Esophagus muscularis mucosa (tissue), 4 donors: ENCODE results near the gene TMCC1. TPM values are rescaled to one million over a fixed set of nuclear protein-coding genes. Genes with fewer than 3 reads are reported as not detected.

ENCODE experiments used
- DNase-seq: peaks from one replicate; pipeline ENCODE4 v3.0.0-alpha.2; 2017; ENCODE audit errors: extremely low spot score
- H3K27ac ChIP-seq, 4 donors: fragments of 200-600 bp; sonication (generic); replicated peaks in 1 of 4; 1 replicate in 3 of 4; 2 replicates in 1 of 4; pipeline ENCODE4 v1.5.1; 2016 to 2019; ENCODE audit warnings: mild to moderate bottlenecking in 1 of 4
- H3K27me3 ChIP-seq, 4 donors: fragments of 200-600 bp; sonication (generic); one replicate each; pipeline versions ENCODE4 v1.5.1 to v1.6.0; 2016 to 2019
- H3K36me3 ChIP-seq, 4 donors: fragments of 200-600 bp; sonication (generic); one replicate each; pipeline ENCODE4 v1.5.1; 2016 to 2019
- H3K4me1 ChIP-seq, 4 donors: fragments of 200-600 bp; sonication (generic); one replicate each; pipeline ENCODE4 v1.5.1; 2016 to 2019
- H3K4me3 ChIP-seq, 4 donors: fragments of 200-600 bp; sonication (generic); 1 replicate in 2 of 4; 2 replicates in 2 of 4; pipeline ENCODE4 v1.5.1; 2016 to 2019; ENCODE audit warnings: mild to moderate bottlenecking in 4 of 4, moderate library complexity in 1 of 4
- H3K9me3 ChIP-seq, 4 donors: fragments of 200-600 bp; sonication (generic); 1 replicate in 3 of 4; 2 replicates in 1 of 4; pipeline ENCODE4 v1.5.1; 2016 to 2019
- EP300 ChIP-seq: sonication (generic); formaldehyde crosslinking; IDR thresholded peaks from one replicate; pipeline ENCODE4 v1.6.1; 2017; ENCODE audit warnings: antibody characterized with exemption
- POLR2A ChIP-seq: fragments of 450-650 bp; IDR thresholded peaks from one replicate; pipeline ENCODE4 v1.6.1; 2017; ENCODE audit warnings: antibody characterized with exemption, moderate library complexity, mild to moderate bottlenecking, low read depth
- POLR2AphosphoS5 ChIP-seq, 2 donors: sonication (generic); formaldehyde crosslinking; IDR thresholded peaks; one replicate each; pipeline ENCODE4 v1.6.1; 2017; ENCODE audit warnings: antibody characterized with exemption in 2 of 2
- WGBS: methylation state at CpG from one replicate; pipeline ENCODE4 v1.1.5; 2018; 5-methylcytosine and 5-hydroxymethylcytosine counted together
- intact Hi-C: fragments of 100-400 bp; cut with DNase I; formaldehyde crosslinking; loops from one replicate; pipeline ENCODE4 v1.15.1; 2023
- total RNA-seq, 4 donors: library from RNA; depleted of rRNA; stranded (reverse); fragments of >200 nt; gene quantifications; one replicate each; pipeline versions ENCODE4 v1.1.0 to v1.2.1, GENCODE V29; 2016
- TF ChIP-seq, protein P1 (sequence below), 3 experiments: fragments of 200-600 bp in 2 of 3; fragments of 450-650 bp in 1 of 3; sonication (generic) in 2 of 3; IDR thresholded peaks; one replicate each; pipeline ENCODE4 v1.5.1; 2017 to 2019; ENCODE audit warnings: antibody characterized with exemption in 3 of 3, mild to moderate bottlenecking in 2 of 3, moderate library complexity in 1 of 3

TMCC1 gene
- total RNA-seq, 4 donors from 2014 or later = 24.5 to 36.2 (median 28.9) TPM

GRCh38 chr3:129657261-129658046, 236.1 kb downstream of the TMCC1 start:
- H3K27ac ChIP-seq = peak overlapping the region in 2 of 4 donors; percentile 17 to 18
- intact Hi-C loops = no loop called here
- WGBS = 66% methylated on average over 2 of the region's 2 CpGs

GRCh38 chr3:129656659-129657247, 236.8 kb downstream of the TMCC1 start:
- no peaks in the 10 kb centered on the region for H3K27me3 ChIP-seq
- H3K36me3 ChIP-seq = peaks cover 0 to 15% (median 4%) of the 10 kb centered on the region in 4 donors
- no peak for TF ChIP-seq POLR2A
- no peak for TF ChIP-seq POLR2AphosphoS5 (IDR thresholded peaks at IDR 0.05)
- no peak for TF ChIP-seq EP300
- TF ChIP-seq, protein P1, sequence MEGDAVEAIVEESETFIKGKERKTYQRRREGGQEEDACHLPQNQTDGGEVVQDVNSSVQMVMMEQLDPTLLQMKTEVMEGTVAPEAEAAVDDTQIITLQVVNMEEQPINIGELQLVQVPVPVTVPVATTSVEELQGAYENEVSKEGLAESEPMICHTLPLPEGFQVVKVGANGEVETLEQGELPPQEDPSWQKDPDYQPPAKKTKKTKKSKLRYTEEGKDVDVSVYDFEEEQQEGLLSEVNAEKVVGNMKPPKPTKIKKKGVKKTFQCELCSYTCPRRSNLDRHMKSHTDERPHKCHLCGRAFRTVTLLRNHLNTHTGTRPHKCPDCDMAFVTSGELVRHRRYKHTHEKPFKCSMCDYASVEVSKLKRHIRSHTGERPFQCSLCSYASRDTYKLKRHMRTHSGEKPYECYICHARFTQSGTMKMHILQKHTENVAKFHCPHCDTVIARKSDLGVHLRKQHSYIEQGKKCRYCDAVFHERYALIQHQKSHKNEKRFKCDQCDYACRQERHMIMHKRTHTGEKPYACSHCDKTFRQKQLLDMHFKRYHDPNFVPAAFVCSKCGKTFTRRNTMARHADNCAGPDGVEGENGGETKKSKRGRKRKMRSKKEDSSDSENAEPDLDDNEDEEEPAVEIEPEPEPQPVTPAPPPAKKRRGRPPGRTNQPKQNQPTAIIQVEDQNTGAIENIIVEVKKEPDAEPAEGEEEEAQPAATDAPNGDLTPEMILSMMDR (IDR thresholded peaks at IDR 0.05) = no peak
- intact Hi-C loops = no loop called here
- H3K9me3 ChIP-seq = no peaks in the 10 kb centered on the region
- 92% methylated on average over 5 of the region's 5 CpGs for WGBS
- peaks cover 22 to 41% (median 27%) of the 10 kb centered on the region in 4 donors for H3K4me1 ChIP-seq
- H3K4me3 ChIP-seq = no peak overlapping the region
- H3K27ac ChIP-seq = no peak overlapping the region
- no peak for DNase-seq

More at GRCh38 chr3:129657261-129658046, 236.1 kb downstream of the TMCC1 start:
- Histone ChIP-seq H3K9me3 (no peaks in the 10 kb centered on the region), H3K4me3 (no peak overlapping the region), H3K27me3 (no peaks in the 10 kb centered on the region), H3K36me3 (peaks cover 0 to 15% (median 4%) of the 10 kb centered on the region in 4 donors), H3K4me1 (peaks cover 16 to 34% (median 22%) of the 10 kb centered on the region in 4 donors)
- TF ChIP-seq, protein P1 (IDR thresholded peaks at IDR 0.05) = no peak
- TF ChIP-seq EP300 (no peak), POLR2A (no peak), POLR2AphosphoS5 (IDR thresholded peaks at IDR 0.05) (no peak)
- DNase-seq = no peak

GRCh38 chr3:129655291-129655700, 238.2 kb downstream of the TMCC1 start:
- DNase-seq = no peak
- TF ChIP-seq POLR2AphosphoS5 (IDR thresholded peaks at IDR 0.05) (no peak), EP300 (no peak), POLR2A (no peak)
- TF ChIP-seq, protein P1 (IDR thresholded peaks at IDR 0.05) = no peak
- Histone ChIP-seq H3K4me3 (no peak overlapping the region), H3K27me3 (no peaks in the 10 kb centered on the region), H3K4me1 (peaks cover 30 to 50% (median 33%) of the 10 kb centered on the region in 4 donors), H3K36me3 (peaks cover 0 to 22% (median 12%) of the 10 kb centered on the region in 4 donors), H3K27ac (no peak overlapping the region), H3K9me3 (no peaks in the 10 kb centered on the region)
- intact Hi-C loops = no loop called here
- 98% methylated on average over 4 of the region's 4 CpGs for WGBS

- Histone ChIP-seq H3K27me3 (no peaks in the 10 kb centered on the region), H3K4me3 (no peak overlapping the region), H3K27ac (no peak overlapping the region), H3K36me3 (peaks cover 0 to 22% (median 12%) of the 10 kb centered on the region in 4 donors), H3K9me3 (no peaks in the 10 kb centered on the region), H3K4me1 (peaks cover 30 to 57% (median 38%) of the 10 kb centered on the region in 4 donors)
- intact Hi-C loops = no loop called here
- 100% methylated on average over 1 of the region's 1 CpG for WGBS
- TF ChIP-seq, protein P1 (IDR thresholded peaks at IDR 0.05) = no peak
- TF ChIP-seq EP300 (no peak), POLR2AphosphoS5 (IDR thresholded peaks at IDR 0.05) (no peak), POLR2A (no peak)
- DNase-seq = no peak
Observed at GRCh38 chr3:129654131-129654530, 239.4 kb downstream of the TMCC1 start.
